NCI-H2107 (cell line): ENCODE results near the gene KCNMA1.

Source experiments
- DNase-seq: peaks from one replicate; lab custom pipeline; 2025; lab: John Stamatoyannopoulos, UW

Gene KCNMA1

DNA sequence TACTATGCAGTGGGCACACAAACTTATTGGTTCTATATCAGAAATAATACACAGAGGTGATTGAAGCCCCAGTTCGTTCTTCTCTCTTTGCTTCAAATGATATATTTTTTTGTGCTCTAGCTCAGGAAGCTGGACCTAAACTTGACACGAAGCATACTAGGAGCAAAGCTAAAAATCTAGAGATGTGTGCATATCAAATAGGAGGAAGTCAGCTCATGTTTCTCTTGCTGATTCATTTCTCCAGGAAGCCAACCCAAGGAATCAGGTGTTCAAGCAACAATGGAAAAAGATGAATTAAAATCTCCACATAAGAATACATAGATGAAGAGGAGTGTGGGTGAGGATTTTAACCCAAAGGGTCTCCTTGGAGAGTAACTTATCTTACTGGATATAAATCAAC, 432.5 kb downstream of the KCNMA1 start:
- no peak for DNase-seq

DNA sequence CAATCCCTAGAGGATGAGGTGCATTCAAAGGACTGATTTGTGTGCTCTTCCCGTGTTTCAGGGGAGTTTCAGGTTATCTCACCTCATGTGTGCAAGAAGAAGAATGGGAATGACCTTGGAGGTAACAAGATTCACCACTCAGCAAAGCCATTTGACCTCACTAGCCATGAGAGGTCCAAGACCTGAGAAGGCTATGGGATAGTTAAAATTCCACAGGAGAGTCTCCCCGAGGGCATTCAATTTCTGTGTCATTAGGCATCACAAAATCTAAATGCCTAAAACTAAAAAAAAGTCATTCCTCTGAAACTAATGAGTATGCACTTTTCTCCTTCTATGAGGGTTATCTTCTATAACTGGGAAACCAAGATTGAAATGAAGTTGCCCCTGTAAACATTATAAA, 433.4 kb downstream of the KCNMA1 start:
- no peak for DNase-seq

DNA sequence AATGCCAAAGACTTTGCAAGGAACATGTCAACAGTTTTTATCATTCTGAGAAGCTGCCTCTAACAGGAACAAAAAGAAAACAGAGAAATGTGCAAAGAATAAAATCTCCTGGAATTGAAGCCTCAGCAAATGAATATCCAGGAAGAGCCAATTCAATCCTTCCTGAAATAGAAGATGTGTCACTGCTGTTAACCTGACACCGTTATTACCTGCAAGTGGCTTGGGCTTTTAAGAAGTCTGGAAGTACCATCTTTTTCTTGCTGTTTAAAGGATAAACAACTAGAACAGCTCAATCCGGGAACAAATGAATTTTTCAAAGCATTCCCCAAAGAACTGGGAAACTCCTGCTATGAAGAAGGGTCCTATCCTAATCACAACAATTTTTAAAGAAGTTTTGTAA, 434.8 kb downstream of the KCNMA1 start:
- no peak for DNase-seq

DNA sequence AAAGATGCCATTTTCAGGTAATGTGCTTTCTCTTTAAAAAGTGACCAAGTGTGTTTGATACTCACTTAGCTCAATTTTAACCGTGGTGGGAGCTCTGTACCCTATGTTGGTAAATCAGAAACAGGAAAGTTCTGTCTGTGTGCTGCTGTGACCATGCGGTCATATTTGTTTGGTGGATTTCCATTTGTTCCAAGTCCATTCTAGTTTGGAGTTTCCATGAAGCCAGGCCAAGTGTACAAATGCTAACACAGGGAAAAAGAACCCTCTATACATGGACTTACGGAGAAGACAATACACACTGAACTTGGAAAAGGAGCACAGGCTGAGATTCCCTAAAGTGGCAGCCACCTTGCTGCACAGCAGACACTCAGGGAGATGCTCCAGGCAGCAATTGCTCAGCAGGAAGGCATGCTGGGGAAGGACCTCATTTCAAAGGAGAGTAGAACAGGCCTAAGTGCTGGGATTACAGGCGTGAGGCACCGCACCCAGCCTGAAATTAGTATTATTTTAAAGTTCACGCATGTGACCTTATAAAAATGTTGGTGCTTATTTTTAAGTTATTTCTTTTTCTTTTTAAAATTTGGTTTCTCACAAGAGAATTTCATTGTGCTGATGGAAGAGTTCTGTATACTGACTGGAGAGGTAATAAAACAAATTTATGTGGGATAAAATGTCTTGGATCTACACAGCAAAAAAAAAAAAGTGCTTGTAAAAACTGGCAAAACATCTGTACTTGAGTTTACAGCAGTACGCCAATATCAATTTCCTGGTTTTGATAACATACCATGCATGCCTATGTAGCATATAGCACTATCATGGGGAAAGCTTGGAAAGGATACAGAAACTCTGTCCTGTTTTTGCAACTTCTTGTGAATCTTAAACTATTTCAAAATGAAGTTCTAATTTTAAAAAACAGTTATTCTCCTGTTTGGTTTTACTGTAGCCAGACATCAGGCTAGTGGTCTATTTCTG, 436.2 kb downstream of the KCNMA1 start:
- DNase-seq, result no peak

DNA sequence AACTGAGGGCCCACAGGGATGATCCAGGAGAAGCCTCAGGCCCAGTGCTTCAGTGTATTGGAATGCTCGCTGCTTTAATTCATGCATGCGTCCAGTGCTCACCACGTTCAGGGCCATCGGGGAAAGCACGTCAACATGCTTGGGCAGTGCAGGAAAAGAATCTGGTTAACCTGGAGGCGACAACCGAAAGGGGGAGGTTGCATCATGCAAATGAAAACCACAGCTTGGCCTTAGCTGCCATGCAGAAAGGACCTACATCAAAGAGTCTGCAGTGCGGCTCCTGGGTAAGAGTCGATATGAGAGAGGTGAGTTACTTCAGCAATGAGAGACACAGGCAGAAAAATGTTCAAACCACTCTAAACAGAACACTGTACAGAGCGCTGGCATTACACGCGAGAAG, 440.1 kb downstream of the KCNMA1 start:
- no peak for DNase-seq

DNA sequence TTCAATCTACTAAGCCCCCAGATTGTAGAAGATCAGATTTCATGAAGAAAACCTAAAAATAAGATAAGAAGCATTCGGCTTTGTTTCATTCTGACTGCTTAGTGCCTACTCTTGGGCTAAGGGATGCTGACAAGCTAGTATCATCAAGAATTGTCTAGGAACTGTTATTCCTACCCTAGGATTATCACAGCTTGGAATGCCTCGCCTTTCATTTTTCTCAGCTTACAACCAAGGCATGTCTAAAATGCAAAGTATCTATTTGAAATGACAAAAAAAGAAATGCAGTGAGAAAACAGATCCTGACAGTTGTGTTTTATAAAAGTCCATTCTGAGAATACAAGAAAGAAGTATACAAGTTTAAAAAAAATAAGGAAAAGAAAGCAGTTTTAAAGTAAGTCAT, 441.0 kb downstream of the KCNMA1 start:
- DNase-seq, result no peak

DNA sequence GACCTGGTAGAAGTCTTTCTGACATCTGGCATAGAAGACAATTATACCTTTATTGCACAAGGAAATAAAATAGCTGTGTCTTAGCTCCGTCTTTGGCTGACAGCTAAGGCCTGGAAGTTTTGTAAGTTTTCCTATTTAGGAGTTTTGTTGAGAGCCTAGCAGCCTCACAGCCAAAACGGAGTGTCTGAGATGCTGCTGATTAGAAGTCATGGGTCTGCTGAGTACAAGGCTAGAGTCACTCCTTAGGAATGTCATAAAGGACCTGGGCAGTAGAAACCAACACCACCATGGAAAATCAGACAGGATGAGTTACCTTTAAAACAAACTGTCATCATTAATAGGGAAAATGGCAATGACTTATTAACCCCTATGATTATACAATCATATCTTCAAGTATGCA, 442.5 kb downstream of the KCNMA1 start:
- no peak for DNase-seq

DNA sequence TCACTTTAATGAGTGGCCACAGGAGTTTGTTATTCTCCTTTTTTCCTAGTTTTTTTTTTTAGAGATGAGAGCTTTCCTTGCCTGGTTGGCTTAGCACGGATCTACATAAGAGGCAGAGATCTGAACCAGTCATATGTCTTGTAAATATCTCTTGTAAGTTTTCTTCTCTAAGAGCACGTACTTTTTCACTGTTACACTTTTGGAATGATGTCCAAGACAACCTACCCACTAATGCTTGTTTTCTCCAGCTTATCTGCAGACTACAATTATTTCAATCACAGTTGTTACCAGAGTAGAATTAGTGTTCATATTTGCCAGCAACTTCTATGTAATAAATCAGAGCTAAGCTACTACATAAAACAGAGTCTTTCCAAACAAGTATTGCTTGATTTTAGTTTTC, 444.6 kb downstream of the KCNMA1 start:
- DNase-seq, result no peak

DNA sequence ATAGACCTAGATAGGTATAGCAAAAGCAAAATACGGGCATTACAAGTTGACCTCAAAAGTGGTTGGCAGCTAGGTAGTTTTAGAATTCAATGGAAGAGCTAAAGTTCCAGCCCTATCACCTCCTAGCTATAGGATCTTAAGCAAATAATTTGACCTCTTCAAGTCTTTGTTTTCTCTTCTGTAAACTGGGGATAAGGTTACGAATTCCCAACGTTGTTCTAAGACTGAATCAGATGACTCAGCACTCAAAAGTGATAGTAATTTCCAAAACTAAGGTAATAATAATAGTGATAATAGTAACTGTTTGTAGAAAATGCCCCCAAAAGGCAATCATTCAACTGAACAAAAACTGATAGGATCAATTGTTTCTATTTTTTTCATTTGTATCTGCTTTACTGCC, 445.2 kb downstream of the KCNMA1 start:
- DNase-seq, result no peak

DNA sequence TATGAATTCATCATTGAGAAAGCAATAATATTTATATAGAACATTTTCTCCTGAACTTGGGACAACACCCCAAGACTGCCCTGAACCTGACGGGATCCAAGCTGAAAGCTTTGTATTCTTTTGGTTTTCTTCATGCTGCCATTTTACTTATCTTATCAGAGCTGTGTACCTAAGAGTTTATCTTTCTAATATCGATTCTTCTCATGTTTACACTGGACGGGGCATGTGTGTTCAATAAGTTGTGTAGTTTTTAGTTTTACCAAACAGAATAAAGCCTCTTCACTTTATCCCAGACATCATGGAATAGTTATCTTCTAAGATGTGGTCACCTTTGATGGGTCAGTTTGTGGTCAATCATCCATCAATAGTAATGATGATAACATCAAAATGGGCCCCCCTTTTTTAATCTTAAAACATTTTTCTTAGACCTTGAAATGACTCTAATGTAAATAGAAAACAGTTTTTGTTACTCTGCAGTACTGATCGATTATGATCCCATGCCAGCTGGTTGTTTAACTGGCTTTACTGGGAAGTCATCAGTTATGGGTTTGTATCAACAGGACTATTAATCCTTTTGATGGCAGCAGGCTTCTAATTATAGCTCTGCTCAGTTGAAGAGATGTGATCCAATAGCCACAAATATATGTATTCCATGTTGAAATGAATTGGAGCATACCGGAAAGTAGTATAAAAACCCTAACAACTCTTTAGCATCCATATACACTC, 446.1 kb downstream of the KCNMA1 start:
- DNase-seq, result no peak

DNA sequence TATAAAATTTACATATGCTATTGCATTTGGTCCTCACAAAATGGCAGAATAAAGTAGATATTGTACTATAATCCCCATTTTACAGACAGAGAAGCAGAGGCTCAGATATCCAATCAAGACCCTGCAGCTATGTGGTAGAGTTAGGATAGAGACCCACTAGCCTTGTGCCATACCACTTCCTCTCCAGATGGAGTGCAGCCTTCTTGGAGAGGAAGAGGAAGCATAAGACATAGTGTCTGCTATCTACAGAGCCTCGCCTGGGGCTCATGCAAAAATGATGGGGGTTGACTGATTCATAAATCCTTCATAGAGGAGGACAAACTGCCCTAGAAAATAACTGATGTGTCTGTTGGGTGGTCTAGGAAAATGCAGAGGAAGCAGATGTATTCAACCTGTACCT, 447.3 kb downstream of the KCNMA1 start:
- DNase-seq, result no peak

DNA sequence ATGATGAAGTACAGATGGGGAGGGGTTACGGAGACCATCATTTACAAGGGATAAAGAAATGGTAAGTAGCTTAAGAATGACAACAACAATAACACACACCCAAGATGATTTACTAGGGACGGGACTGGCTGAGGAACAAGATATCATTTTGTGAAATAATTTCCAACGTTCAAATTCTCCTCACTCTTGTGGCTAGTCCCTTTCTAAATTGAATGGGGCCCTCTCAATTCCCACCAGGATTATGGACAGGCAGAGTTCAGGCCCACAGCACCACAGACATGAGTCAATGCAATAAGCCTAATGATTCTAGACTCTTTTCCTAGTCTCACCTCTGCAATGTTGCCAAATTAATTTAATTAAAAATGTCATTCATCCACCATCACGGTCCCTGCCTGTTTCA, 448.1 kb downstream of the KCNMA1 start:
- DNase-seq, result no peak

DNA sequence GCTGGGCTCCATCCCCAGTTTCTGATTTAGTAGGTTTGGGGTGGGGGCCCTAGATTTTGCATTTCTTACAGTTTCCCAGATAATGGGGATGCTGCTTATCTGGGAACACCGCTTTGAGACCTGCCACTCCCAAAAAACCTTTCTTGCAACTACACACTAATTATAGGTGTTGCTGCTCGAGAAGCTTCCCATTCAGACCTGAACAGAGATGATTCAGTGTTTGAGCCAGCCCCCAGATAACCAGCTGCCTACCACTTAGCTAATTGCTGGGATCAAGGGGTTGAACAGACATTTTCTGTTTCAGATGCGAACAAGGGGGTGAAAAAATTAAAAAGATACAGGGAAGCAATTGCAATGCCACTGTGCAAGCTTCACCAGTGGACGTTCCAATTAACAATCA, 448.5 kb downstream of the KCNMA1 start:
- no peak for DNase-seq

DNA sequence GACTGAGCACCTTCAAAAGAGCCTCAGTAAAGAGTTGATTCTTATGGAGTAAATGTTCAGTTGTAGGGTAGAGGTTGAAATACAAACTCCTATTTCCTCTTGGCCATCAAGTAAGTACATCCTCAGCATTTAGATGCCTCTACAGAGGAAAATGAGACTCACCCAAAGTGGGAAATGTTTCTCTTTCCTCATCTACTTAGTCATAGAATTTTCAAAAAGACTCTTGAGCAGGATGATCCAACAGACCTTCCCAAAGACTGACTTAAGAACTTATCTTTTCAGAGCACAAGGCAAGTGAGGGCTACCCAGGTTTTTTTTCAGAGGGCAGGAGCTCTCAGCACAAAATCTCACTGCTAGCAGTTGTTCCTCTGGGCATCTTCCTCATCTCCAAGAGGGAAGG, 449.1 kb downstream of the KCNMA1 start:
- DNase-seq, result no peak

DNA sequence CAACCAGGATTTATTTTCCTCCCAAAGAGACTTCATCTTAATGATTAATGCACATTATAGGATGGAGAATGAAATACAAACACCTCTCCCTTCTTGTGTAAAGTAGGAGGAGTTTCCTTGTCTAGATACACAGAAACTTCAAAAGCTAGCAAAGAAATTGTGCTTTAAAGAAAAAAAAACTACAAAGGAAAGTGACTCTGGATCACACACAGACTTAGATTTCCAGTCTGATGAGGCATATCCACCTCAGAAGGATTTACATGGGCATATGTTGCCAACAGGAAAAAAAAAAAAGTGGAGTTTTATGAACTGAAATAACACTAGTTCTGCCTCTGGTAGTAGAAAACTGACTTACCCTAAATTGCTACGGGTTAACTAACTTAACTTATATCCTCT, 449.6 kb downstream of the KCNMA1 start:
- no peak for DNase-seq

DNA sequence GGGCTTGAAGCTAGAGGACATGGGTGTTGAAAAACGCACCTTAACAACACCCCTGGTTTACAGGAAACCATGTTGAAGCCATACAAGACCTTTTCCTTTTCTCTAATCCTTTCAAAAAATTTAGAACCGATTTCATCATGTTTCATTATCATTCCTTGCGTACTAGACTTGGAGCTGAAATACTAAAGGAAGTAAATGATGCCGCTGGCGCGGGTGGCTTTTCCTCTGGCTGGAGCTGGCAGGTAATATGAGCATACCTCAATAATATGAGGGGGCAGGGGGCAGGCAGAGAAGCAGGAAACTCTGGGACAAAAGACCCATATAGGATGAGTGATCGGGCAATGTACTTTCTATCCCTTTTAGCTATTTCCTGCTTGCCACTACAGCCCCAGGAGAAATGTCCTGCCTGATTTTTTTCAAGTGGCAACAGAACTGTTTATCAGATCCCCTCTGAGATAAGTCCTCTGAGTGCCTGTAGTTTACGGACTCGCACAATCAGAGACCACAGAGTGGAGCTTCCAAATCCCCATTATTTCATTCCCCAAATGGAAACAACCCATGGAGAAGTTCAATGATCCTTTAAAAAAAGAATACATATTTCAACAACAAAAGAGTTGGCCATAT, 450.1 kb downstream of the KCNMA1 start:
- no peak for DNase-seq

DNA sequence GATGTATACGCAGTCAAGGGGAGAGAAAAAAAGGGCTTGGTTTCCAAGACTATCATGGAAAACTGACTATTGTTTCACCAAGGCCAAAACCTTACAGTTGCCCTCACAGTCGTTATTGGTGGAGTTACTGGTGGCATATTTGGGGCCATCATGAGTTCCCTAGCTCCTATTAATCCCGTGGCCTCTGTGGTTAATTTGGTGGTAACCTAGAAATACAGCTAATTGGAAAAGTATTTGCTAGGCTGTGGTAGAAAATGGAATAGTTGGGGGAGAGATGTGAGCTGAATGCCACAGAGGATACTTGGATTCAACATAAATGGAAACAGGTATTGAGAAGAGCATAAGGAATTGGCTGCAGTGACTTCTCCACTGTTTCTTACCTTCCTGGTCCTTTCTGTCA, 450.7 kb downstream of the KCNMA1 start:
- DNase-seq, result no peak

DNA sequence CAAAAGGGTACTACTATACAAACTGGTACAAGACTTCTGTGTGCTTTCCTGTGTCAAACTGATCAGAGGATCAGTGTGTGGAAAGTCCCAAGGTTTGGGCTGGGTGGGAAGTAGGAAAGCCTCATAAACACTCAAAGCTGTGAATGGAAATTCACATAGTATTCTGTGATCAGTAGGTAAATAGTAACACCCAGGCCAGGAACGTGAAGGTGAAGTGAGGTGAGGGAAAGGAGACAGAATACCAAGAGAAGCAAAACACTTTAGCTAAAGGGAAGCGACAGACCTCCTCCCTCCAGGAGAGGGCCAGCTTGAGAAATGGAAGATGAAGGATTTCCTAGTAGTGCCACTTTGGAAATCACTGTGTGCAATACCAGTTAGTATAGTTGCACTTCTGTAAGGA, 451.9 kb downstream of the KCNMA1 start:
- no peak for DNase-seq

DNA sequence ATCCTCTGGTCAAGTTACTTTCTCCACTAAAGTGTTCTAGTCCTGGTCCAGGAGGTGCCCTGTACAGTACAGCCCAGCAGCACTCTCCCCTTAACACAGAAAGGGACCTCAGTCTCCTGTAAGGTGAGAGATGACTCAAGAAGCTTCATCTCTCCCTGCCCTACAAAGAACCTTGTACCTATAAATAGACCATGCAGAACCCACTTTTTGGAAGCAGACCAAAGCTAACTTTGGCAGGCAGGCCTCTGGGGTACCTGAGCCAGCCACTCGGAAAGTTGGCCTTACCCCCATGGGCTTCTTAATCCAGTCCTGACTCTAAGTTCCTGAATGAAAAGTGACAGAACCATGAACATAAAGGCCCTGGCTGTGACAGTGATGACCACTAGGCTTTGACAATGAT, 454.8 kb downstream of the KCNMA1 start:
- DNase-seq, result no peak

DNA sequence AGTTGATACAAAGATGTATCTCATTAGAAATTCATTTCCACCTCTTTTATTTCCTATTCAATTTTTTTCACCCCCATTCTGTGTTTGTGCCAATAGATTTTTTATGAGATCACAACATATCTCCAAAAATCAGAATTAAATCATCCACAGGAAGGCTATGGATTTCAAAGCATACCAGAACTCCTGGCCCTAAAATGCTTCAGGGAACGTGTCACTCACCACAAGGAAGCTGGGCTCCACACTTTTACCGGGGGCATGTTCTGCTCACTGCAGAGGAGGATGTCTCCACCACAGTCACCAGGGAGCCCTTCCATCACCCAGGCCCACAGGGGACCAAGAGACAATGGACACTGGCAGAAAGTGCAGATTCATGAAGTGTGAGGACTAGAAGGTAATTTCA, 456.8 kb downstream of the KCNMA1 start:
- no peak for DNase-seq

DNA sequence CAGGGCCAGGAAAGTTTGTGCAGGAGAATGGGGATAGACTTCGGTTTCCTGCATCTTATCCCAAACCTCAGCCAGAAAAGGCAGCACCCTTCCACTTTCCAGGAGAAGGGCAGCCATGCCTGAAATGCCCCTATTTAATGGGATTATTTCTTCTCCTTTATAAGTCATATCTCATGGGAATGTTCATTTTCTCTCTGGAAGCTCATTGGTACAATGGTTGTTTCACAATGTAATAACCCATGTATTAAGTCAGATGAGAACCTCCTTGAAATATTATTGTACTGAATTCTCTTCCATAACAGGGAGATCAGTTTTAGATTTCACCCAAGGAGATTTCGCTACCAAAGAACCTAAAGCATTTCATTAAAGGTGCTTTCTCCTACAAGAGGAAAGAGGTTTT, 457.5 kb downstream of the KCNMA1 start:
- DNase-seq, result no peak

DNA sequence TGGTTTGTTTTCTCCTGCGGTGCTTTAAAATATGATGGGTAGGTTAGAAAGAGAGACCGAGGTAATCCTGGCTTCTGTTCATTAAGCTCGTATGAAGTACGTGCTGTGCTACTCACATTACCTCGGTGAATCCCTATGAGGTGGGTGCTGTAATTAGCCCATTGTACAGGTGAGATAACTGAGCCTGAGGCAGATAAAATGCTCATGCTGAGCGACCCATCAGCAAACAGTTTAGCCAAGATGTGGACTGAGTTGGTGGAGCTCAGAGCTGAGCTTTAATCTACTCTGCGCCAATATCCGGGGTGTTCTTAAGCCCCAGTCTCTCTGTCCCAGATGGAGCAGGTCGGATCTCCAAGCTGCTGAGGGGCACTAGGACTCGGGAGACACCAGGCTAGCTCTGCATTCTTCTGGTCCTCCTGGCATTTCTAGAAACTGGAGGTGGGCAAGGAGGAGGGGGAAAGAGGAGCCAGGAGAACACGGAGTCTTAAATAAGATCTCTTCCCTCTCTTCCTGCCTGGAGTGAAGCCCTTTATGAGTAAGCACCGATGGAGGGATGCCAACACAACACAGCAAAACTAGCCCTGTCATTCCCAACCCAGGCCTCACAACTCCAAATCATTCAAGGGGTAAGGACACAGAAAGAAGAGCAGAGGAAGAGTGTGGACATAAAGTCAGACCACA, 458.5 kb downstream of the KCNMA1 start:
- no peak for DNase-seq
